WTC11 (cell line): ENCODE data around the gene GNRHR. TPM values are rescaled to one million over a fixed set of nuclear protein-coding genes. Genes with fewer than 3 reads are reported as not detected.

Experiments
- ATAC-seq: fragments of 200-7000 bp; cut with Tn5 transposase; 2 replicates; pipeline ENCODE4 v1.10.0; 2021; ENCODE audit warnings: mild to moderate bottlenecking, moderate library complexity
- CTCF ChIA-PET: fragments of 300-600 bp; sonication (Branson Sonifier 250); formaldehyde crosslinking; loops from one replicate; lab custom pipeline; 2021; ENCODE audit warnings: antibody characterized with exemption; lab: Charles Lee
- POLR2A ChIA-PET: fragments of 350-600 bp; sonication (Branson Sonifier 250); formaldehyde crosslinking; loops from one replicate; lab custom pipeline; 2021; ENCODE audit warnings: antibody characterized with exemption; lab: Charles Lee
- DNase-seq: peaks from one replicate; pipeline ENCODE4 v3.0.0; 2021; ENCODE audit warnings: low spot score
- H3K27ac Mint-ChIP-seq: 2 replicates; pipeline ENCODE4 v1.8.0; 2021; ENCODE audit warnings: mixed read lengths
- H3K27me3 Mint-ChIP-seq: 2 replicates; pipeline ENCODE4 v1.8.0; 2021; ENCODE audit warnings: low read depth, mild to moderate bottlenecking, moderate library complexity, mixed read lengths
- H3K36me3 Mint-ChIP-seq: 2 replicates; pipeline ENCODE4 v1.8.0; 2021; ENCODE audit warnings: mixed read lengths
- H3K4me1 Mint-ChIP-seq: 2 replicates; pipeline ENCODE4 v1.8.0; 2022; ENCODE audit warnings: mixed read lengths
- H3K4me3 Mint-ChIP-seq: 2 replicates; pipeline ENCODE4 v1.8.0; 2021; ENCODE audit warnings: mild to moderate bottlenecking, moderate library complexity, mixed read lengths
- H3K9me3 Mint-ChIP-seq: 2 replicates; pipeline ENCODE4 v1.8.0; 2021; ENCODE audit warnings: mixed read lengths
- AR ChIP-seq: fragments of 250-450 bp; sonication (Bioruptor Pico); IDR thresholded peaks from 2 replicates; pipeline ENCODE4 v1.9.0; 2021; ENCODE audit warnings: mild to moderate bottlenecking
- ARID4B ChIP-seq: sonication (generic); formaldehyde crosslinking; IDR thresholded peaks from 2 replicates; pipeline ENCODE4 v1.8.0; 2023; ENCODE audit warnings: missing genetic modification reagents, mild to moderate bottlenecking, borderline replicate concordance
- ATF1 ChIP-seq: sonication (generic); formaldehyde crosslinking; IDR thresholded peaks from 2 replicates; pipeline ENCODE4 v1.8.1; 2023; ENCODE audit warnings: mild to moderate bottlenecking, moderate library complexity, missing genetic modification reagents
- CREM ChIP-seq: sonication (generic); formaldehyde crosslinking; IDR thresholded peaks from 2 replicates; pipeline ENCODE4 v1.8.1; 2022; ENCODE audit warnings: mild to moderate bottlenecking, missing genetic modification reagents, moderate library complexity
- FOXK1 ChIP-seq: sonication (generic); formaldehyde crosslinking; IDR thresholded peaks from 2 replicates; pipeline ENCODE4 v1.8.0; 2022; ENCODE audit warnings: mild to moderate bottlenecking, moderate library complexity, missing genetic modification reagents
- GABPB1 ChIP-seq: sonication (generic); formaldehyde crosslinking; IDR thresholded peaks from 2 replicates; pipeline ENCODE4 v1.8.1; 2023; ENCODE audit warnings: mild to moderate bottlenecking, missing genetic modification reagents
- HMGXB4 ChIP-seq: sonication (generic); formaldehyde crosslinking; IDR thresholded peaks from 2 replicates; pipeline ENCODE4 v1.8.1; 2023; ENCODE audit warnings: mild to moderate bottlenecking, moderate library complexity, missing genetic modification reagents
- JUN ChIP-seq: sonication (generic); formaldehyde crosslinking; IDR thresholded peaks from 2 replicates; pipeline ENCODE4 v1.8.0; 2023; ENCODE audit warnings: mild to moderate bottlenecking, missing genetic modification reagents
- KAT7 ChIP-seq: sonication (generic); formaldehyde crosslinking; IDR thresholded peaks from 2 replicates; pipeline ENCODE4 v1.8.1; 2023; ENCODE audit warnings: missing genetic modification reagents, mild to moderate bottlenecking, borderline replicate concordance
- MAX ChIP-seq: sonication (generic); formaldehyde crosslinking; IDR thresholded peaks from 2 replicates; pipeline ENCODE4 v1.8.0; 2022; ENCODE audit warnings: mild to moderate bottlenecking, missing genetic modification reagents
- MLX ChIP-seq: sonication (generic); formaldehyde crosslinking; IDR thresholded peaks from 2 replicates; pipeline ENCODE4 v1.8.1; 2023; ENCODE audit warnings: mild to moderate bottlenecking, missing genetic modification reagents, moderate library complexity
- MYBL2 ChIP-seq: sonication (generic); formaldehyde crosslinking; IDR thresholded peaks from 2 replicates; pipeline ENCODE4 v1.8.1; 2023; ENCODE audit warnings: mild to moderate bottlenecking, moderate library complexity, missing genetic modification reagents
- OVOL2 ChIP-seq: fragments of 250-450 bp; sonication (Bioruptor Pico); IDR thresholded peaks from 2 replicates; pipeline ENCODE4 v1.9.0; 2021; ENCODE audit warnings: mild to moderate bottlenecking, borderline replicate concordance
- PRDM15 ChIP-seq: sonication (generic); formaldehyde crosslinking; IDR thresholded peaks from 2 replicates; pipeline ENCODE4 v1.8.0; 2022; ENCODE audit warnings: missing genetic modification reagents
- SP1 ChIP-seq: sonication (generic); formaldehyde crosslinking; conservative IDR thresholded peaks from 2 replicates; pipeline ENCODE4 v1.8.1; 2022; ENCODE audit warnings: missing genetic modification reagents
- TEAD1 ChIP-seq: sonication (generic); formaldehyde crosslinking; IDR thresholded peaks from 2 replicates; pipeline ENCODE4 v1.8.0; 2022; ENCODE audit warnings: mild to moderate bottlenecking, missing genetic modification reagents
- USF2 ChIP-seq: sonication (generic); formaldehyde crosslinking; IDR thresholded peaks from 2 replicates; pipeline ENCODE4 v1.8.1; 2023; ENCODE audit warnings: mild to moderate bottlenecking, missing genetic modification reagents, moderate library complexity
- ZNF423 ChIP-seq: fragments of 250-450 bp; sonication (Bioruptor Pico); IDR thresholded peaks from 2 replicates; pipeline ENCODE4 v2.1.2; 2022; ENCODE audit warnings: mild to moderate bottlenecking, moderate library complexity
- ZSCAN18 ChIP-seq: fragments of 250-450 bp; sonication (Bioruptor Pico); IDR thresholded peaks from 2 replicates; pipeline ENCODE4 v2.1.2; 2022; ENCODE audit warnings: mild to moderate bottlenecking, moderate library complexity
- total RNA-seq: library from RNA; stranded (reverse); gene quantifications from 3 replicates; pipeline ENCODE4 v1.2.3, GENCODE V29; 2021

The GNRHR gene
- total RNA-seq, 1 experiment from 2014 or later: not detected

GRCh38 chr4:67700738-67701516 is 53.3 kb downstream of the GNRHR start, which contains the start of gene UBA6:
UBA6 (minus strand) TSS chr4:67701155; CDS start chr4:67701119, 36 bp downstream.
- POLR2A ChIA-PET: interaction anchor here (1.5 to 1.6 kb wide), 2 partner anchors 12 to 155 kb away, joined by 3 to 4 read pairs; partner anchors contain the start of gene CENPC
- ATAC-seq (peak; percentile 97), DNase-seq (peak; percentile 96)
- Mint-ChIP-seq H3K4me1 (peaks cover 27% of the 10 kb centered on the region), H3K9me3 (peaks cover 6% of the 10 kb centered on the region), H3K27ac (peak within 1 kb of the TSS; percentile 97), H3K27me3 (no peaks in the 10 kb centered on the region), H3K4me3 (peak within 1 kb of the TSS; percentile 88), H3K36me3 (peaks cover 9% of the 10 kb centered on the region)
- CTCF ChIA-PET: interaction anchor here (0.8 to 2.5 kb wide), 7 partner anchors 12 to 102 kb away, joined by 3 to 20 read pairs (median 4); no protein-coding TSS in a partner anchor
- TF ChIP-seq USF2 (CRISPR knock-in tag): 0 out of 2 replicates have a peak, but pooled peaks have one; percentile 21
- TF ChIP-seq FOXK1 (CRISPR knock-in tag): peak; percentile 75; the same call in 1 of the 2 replicates
- TF ChIP-seq ZSCAN18 (CRISPR knock-in tag): no peak
- 0 out of 2 replicates have a peak, but pooled peaks have one; percentile 56 for TF ChIP-seq TEAD1 (CRISPR knock-in tag)
- TF ChIP-seq ZNF423 (CRISPR knock-in tag): no peak
- TF ChIP-seq MYBL2: 0 out of 2 replicates have a peak, but pooled peaks have one; percentile 50
- TF ChIP-seq HMGXB4: 0 out of 2 replicates have a peak, but pooled peaks have one; percentile 54
- no peak for TF ChIP-seq MLX (CRISPR knock-in tag)
- no peak for TF ChIP-seq JUN (CRISPR knock-in tag)
- peak; percentile 88 for TF ChIP-seq MAX (CRISPR knock-in tag)
- TF ChIP-seq AR: no peak
- peak; percentile 55; the same call in 1 of the 2 replicates for TF ChIP-seq ARID4B (CRISPR knock-in tag)
- no peak for TF ChIP-seq OVOL2 (CRISPR knock-in tag)
- TF ChIP-seq ATF1: peak; percentile 16; the same call in 1 of the 2 replicates
- TF ChIP-seq PRDM15: no peak
- TF ChIP-seq GABPB1 (CRISPR knock-in tag): peak; percentile 37; the same call in 1 of the 2 replicates
- peak; percentile 91 for TF ChIP-seq SP1 (CRISPR knock-in tag)
- 0 out of 2 replicates have a peak, but pooled peaks have one; percentile 43 for TF ChIP-seq KAT7
- peak; percentile 65; the same call in 1 of the 2 replicates for TF ChIP-seq CREM (CRISPR knock-in tag)
